GM12878 (cell line): ENCODE results near the gene ZNF543. TPM values are rescaled to one million over a fixed set of nuclear protein-coding genes. Genes with fewer than 3 reads are reported as not detected.

ENCODE experiments used
- CBX3 ChIP-seq: fragments of 200-600 bp; sonication (generic); IDR thresholded peaks from 2 replicates; pipeline ENCODE4 v1.6.1; 2016; ENCODE audit warnings: low read depth, borderline replicate concordance
- CEBPB ChIP-seq, 2 experiments: fragments of 150-350 bp in 1 of 2; IDR thresholded peaks; 2 replicates each; pipeline ENCODE4 v1.6.1; 2012 to 2014; ENCODE audit warnings: low read depth in 2 of 2, low read length in 2 of 2, borderline replicate concordance in 1 of 2, inconsistent platforms in 1 of 2
- CUX1 ChIP-seq: IDR thresholded peaks from 2 replicates; pipeline ENCODE4 v1.6.1; 2012; ENCODE audit warnings: improper control_type of control experiment, low read depth, low read length; ENCODE audit not compliant: insufficient replicate concordance
- FOS ChIP-seq: IDR thresholded peaks from 3 replicates; pipeline ENCODE4 v1.6.1; 2011; ENCODE audit warnings: borderline replicate concordance; ENCODE audit not compliant: insufficient read length; ENCODE audit errors: extremely low read depth
- FOXM1 ChIP-seq: IDR thresholded peaks from 2 replicates; pipeline ENCODE4 v1.6.1; 2012; ENCODE audit warnings: low read depth, mild to moderate bottlenecking, inconsistent platforms, low read length, moderate library complexity
- GATAD2B ChIP-seq: fragments of 450-650 bp; conservative IDR thresholded peaks from 2 replicates; pipeline ENCODE4 v1.6.1; 2017; ENCODE audit warnings: low read depth, mild to moderate bottlenecking, moderate library complexity
- MEF2B ChIP-seq: fragments of 450-650 bp; IDR thresholded peaks from 2 replicates; pipeline ENCODE4 v1.6.1; 2018; ENCODE audit warnings: mild to moderate bottlenecking, moderate library complexity; ENCODE audit not compliant: partially characterized antibody, poor library complexity, severe bottlenecking
- PBX3 ChIP-seq: IDR thresholded peaks from 2 replicates; pipeline ENCODE4 v1.6.1; 2011; ENCODE audit warnings: mild to moderate bottlenecking, low read depth, low read length, moderate library complexity; ENCODE audit not compliant: insufficient replicate concordance
- POLR2AphosphoS2 ChIP-seq: IDR thresholded peaks from 2 replicates; pipeline ENCODE4 v1.6.1; 2011; ENCODE audit warnings: low read depth, mild to moderate bottlenecking, low read length, improper control_type of control experiment, moderate library complexity
- RUNX3 ChIP-seq: IDR thresholded peaks from 2 replicates; pipeline ENCODE4 v1.6.1; 2012; ENCODE audit warnings: low read length, inconsistent platforms
- SMAD1 ChIP-seq: fragments of 450-650 bp; IDR thresholded peaks from 2 replicates; pipeline ENCODE4 v1.6.1; 2018; ENCODE audit warnings: mild to moderate bottlenecking, low read depth; ENCODE audit not compliant: partially characterized antibody
- ZBTB40 ChIP-seq: fragments of 450-650 bp; IDR thresholded peaks from 2 replicates; pipeline ENCODE4 v1.6.1; 2016; ENCODE audit warnings: mild to moderate bottlenecking, moderate library complexity, borderline replicate concordance
- polyA plus RNA-seq, 11 experiments: library from polyadenylated mRNA; depleted of rRNA in 4 of 11; unstranded in 6 of 11; stranded (reverse) in 5 of 11; fragments of >200 nt; fragmentation: Nextera tagmentation in 4 of 11; fragmentation: Illumina TruSeq in 1 of 11; extraction: Ambion mirVana in 4 of 11; extraction: Trizol in 1 of 11; gene quantifications; 1 replicate in 1 of 11; 2 replicates in 10 of 11; pipeline versions ENCODE4 v1.2.1 to v1.2.3, GENCODE V29; 2011 to 2016; ENCODE audit warnings: inconsistent platforms in 2 of 11, missing spikeins in 2 of 11, low read depth in 1 of 11
- total RNA-seq, 4 experiments: library from RNA; depleted of rRNA in 3 of 4; stranded (reverse); fragments of >200 nt in 3 of 4; fragmentation: Illumina TruSeq in 1 of 4; extraction: Trizol in 1 of 4; gene quantifications; 2 replicates each; pipeline versions ENCODE4 v1.2.1 to v1.2.3, GENCODE V29; 2013 to 2021
- TF ChIP-seq, protein P1 (sequence below): fragments of 450-650 bp; conservative IDR thresholded peaks from 2 replicates; pipeline ENCODE4 v1.6.1; 2017; ENCODE audit warnings: mild to moderate bottlenecking, moderate library complexity
- TF ChIP-seq, protein P2 (sequence below): IDR thresholded peaks from 2 replicates; pipeline ENCODE4 v1.6.1; 2011; ENCODE audit warnings: low read depth, mild to moderate bottlenecking, low read length, moderate library complexity, borderline replicate concordance; ENCODE audit errors: extremely low read depth

ZNF543 gene
- total and polyA plus RNA-seq, 10 of the 15 experiments (the other 5 are each of a cell fraction or from before 2014, with no cell fraction given), result 0.53 to 9.0 (median 3.5) TPM

DNA sequence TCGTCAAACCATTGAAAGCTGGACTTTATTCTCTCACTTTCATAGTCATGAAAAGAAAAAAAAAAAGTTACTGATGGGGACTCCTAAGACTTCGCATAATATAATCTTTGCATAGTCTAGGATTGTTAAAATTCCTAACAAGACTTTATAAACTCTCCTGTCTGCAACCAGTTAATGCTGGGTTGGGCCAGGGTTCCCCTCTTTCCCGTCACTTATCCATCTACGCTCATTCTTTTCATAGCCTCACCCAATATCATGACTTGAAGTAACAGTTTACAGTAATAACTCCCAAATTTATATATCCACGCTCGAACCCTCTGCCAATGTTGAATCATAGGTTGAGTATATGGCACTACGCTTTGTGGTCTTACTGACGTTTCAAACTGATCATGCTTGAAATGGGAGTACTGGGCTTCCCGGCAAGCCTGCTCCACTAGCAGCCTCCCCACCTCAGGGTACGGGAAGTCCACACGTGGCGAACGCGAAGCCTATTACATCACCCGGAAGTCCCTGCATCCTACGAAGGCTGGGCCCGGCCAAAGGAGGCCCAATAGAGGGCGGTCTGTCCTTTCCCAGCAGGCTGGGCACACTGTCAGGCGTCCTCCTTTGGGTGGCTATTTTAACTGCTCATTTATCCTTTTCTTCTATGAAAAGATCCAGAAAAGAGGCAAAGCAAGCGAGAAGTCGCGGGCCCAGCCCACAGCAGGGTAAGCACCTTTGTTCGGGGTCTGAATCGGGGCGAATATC, 40.7 kb upstream of the ZNF543 start (continued):
- TF ChIP-seq, protein P1, sequence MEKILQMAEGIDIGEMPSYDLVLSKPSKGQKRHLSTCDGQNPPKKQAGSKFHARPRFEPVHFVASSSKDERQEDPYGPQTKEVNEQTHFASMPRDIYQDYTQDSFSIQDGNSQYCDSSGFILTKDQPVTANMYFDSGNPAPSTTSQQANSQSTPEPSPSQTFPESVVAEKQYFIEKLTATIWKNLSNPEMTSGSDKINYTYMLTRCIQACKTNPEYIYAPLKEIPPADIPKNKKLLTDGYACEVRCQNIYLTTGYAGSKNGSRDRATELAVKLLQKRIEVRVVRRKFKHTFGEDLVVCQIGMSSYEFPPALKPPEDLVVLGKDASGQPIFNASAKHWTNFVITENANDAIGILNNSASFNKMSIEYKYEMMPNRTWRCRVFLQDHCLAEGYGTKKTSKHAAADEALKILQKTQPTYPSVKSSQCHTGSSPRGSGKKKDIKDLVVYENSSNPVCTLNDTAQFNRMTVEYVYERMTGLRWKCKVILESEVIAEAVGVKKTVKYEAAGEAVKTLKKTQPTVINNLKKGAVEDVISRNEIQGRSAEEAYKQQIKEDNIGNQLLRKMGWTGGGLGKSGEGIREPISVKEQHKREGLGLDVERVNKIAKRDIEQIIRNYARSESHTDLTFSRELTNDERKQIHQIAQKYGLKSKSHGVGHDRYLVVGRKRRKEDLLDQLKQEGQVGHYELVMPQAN, result peak; percentile 73
- TF ChIP-seq PBX3 (peak; percentile 3), FOS (no peak), ZBTB40 (no peak), GATAD2B (peak; percentile 59; the same call in 1 of the 2 replicates), POLR2AphosphoS2 (peak; percentile 81; the same call in 1 of the 2 replicates), CUX1 (no peak), MEF2B (no peak), FOXM1 (no peak), CBX3 (no peak), SMAD1 (peak; percentile 64), RUNX3 (peak; percentile 54; the same call in 1 of the 2 replicates), CEBPB (IDR thresholded peaks at IDR 0.05; ENCODE audit: borderline replicate concordance in 1 of 2, low read depth in 2 of 2, low read length in 2 of 2) (0 out of 4 replicates have a peak, but pooled peaks of 1 of the 2 experiments have one; percentile 44)
- TF ChIP-seq, protein P2, sequence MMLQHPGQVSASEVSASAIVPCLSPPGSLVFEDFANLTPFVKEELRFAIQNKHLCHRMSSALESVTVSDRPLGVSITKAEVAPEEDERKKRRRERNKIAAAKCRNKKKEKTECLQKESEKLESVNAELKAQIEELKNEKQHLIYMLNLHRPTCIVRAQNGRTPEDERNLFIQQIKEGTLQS, result no peak
